Eye (tissue), 1 donor: ENCODE results near the gene RAVER2.
"Not testable (repeated sequence)": the region's sequence is repeated elsewhere in the genome, so short reads cannot be mapped to it uniquely, and the experiment has no call there.

Experiments
- DNase-seq: peaks from one replicate; pipeline ENCODE4 v3.0.0-alpha.2; 2015

RAVER2 gene

DNA sequence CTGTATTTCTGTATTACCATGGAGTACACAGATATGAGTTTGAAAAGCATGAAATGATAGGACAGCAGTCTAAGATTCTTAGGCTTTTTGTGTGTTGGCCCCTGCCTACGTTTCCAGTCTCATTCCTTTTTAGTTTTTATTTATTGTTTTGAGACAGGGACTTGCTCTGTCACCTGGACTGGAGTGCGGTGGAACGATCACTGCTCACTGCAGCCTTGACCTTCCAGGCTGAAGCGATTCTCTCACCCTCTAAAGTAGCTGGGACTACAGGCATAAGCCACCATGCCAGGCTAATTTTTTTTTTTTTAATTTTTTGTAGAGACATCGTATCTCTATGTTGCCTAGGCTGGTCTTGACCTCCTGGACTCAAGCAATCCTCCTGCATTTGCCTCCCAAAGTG is 3.8 kb downstream of the RAVER2 start:
- no peak for DNase-seq

DNA sequence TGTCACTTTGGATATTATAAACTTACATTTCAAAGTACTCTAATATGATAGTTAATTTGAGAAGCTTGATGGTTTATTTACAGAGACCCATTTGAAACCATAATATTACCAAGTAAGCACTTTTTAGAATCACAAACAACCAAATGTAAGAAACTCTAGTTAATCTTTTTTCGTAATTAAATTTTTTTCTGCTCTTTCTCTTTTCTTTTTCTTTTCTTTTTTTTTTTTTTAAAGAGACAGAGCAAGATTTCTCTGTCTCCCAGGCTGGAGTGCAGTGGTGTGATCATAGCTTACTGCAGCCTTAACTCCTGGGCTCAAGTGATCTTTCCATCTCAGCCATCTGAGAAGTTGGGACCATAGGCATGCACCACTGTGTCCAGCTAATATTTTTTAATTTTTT is 5.2 kb downstream of the RAVER2 start:
- DNase-seq = no peak

DNA sequence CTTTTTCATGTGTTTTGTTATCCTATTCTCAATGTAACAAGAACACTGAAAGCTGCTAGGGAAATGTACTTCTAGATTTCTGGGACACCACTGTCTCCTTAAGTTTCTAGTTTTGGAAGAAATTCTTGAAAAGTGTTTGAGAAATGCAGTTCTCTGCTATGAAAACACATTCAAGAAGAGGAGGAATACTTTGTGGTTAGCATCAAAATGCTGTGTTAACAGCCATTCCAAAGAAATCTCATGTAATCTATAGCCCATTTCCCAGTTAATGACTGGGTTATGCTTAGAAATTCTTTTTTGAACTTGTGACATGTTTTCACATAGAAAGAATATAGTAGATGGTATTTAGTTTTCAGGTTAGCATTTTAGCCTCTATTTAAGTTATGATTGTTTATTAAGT is 6.0 kb downstream of the RAVER2 start:
- no peak for DNase-seq

DNA sequence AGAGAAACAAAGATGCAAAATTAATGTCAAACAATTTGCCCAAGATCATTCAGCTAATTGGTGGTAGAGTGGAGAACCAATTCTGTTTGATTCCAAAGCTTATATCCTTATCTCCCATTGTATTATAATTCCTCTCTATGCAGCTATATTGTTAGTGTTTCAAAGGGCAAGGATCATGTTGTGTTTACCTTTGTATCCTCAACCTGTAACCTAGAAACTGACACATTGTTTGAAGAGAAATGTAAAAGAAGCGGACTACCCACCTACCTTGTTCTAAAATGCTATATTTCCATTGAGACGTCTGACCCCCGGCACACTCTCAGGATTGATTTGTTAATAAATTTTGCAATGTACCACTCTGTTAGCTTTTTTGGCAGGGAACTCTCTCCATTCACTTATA is 9.3 kb downstream of the RAVER2 start:
- DNase-seq = no peak

DNA sequence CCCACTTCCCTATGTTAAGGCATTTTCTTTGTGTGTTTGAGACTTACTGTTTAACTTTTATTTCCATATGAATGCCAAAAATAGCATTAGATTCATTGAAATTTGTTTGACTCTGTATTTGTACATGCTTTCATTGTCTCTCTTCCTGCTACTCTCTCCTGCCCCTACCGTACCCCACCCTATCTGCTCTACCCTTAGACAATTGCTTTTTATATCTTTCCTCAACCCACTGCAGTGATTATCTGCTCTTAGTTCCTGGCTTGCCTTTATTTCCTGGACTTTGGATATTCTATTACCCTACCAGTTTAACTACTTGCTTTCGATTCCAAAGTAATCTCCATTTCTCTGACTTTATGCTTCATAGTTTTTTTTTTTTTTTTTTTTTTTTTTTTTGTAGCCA is 10.5 kb downstream of the RAVER2 start:
- no peak for DNase-seq

DNA sequence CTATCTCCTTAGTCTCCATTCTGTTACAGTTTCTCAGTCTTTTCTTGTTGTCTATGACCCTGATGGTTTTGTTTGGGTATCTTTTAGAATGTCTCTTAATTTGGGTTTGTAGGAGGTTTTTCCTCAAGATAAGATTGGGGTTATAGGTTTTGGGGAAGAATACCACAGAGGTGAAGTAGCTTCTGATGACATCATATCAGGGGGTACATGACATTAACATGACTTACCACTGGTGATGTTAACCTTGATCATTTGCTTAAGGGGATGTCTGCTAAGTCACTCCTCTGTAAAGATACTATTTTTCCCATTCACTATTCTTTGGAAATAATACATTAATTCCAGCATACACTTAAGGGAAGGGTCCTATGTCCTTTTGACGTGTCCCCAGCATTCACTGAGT is 11.9 kb downstream of the RAVER2 start:
- DNase-seq = no peak

DNA sequence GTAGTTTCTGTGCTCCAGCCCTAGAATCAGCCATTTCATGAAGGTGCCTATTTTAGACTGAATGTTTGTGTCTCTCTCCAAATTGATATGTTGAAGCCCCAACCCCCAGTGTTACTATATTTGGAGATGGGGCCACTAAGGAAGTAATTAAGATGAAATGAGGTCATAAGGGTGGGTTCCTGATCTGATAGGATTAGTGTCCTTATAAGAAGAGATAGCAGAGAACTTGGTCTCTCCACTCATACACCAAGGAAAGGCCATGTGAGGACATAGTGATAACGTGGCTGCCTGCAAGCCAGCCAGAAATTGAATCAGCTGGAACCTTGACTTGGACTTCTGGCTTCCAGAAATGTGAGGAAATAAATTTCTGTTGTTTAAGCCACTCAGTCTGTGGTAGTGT is 12.3 kb downstream of the RAVER2 start:
- no peak for DNase-seq

DNA sequence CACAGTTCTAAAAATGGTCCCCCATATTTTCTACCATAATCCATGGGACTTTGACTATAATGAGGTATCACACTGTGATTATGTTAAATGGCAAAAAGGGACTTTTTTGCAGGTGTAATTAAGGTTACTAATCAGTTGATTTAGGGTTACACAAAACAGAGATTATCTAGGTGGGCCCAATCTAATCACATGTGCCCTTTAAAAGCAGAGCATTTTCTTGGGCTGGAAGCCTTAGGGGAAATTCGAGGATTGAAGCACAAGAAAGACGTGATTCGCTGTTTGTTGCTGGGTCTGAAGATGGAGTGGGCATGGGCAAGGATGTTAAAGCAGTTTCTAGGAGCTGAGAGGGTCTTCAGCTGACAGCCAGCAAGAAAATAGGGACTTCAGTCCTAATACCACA is 13.4 kb downstream of the RAVER2 start:
- DNase-seq = no peak

DNA sequence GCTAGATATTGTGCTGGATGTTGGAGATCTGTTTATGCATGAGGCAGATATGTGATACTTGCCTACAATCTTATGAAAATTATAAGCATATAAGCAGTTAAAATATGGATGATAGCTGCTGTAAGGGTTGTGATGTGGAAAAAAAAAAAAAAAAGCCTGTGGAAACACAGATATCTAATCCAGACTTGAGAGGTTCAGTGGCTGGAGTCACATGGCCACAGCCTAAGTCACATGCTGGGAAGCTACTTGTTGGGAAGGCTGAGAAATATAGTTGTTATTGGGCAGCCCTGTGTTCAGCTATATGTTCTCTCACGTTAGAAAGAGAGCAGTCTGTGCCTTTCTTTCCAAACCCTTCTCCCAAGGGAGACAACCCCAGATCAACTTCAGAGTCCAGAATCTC is 15.1 kb downstream of the RAVER2 start:
- DNase-seq = no peak

DNA sequence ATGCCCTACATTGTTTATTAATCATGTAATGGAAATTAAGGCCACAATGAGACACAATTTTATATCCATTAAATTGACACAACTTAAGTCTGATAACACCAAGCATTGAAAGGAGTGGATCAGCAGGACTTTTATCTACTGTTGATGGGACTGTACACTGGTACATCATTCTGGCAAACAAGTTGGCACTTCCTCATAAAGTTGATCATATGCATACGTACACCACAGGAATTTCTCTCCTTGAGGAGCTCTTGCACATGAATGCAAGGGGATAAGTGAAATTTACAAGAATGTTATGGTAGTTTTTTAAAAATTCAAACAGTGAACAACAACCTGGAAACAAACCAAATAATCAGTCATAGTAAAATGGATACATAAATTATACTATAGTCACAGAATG is 20.1 kb downstream of the RAVER2 start:
- no peak for DNase-seq

DNA sequence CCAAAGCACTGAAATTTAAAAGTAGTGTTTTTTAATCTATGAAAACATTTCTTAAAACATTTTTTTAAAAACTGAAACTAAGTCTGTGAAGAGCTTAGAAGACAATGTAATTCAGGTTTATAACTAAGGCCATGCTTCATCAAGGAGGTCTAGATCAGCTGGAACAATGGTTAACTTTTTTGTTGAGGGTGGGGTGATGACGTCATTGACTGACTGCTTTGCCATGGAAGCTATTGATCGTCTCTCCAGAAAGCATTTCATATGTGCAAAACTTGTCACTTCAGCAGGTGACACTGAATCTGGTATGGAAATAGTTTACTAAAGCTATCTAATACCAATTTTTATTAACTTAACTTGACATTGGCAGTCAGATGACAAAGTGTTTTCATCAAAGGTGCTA is 21.0 kb downstream of the RAVER2 start:
- DNase-seq = no peak

DNA sequence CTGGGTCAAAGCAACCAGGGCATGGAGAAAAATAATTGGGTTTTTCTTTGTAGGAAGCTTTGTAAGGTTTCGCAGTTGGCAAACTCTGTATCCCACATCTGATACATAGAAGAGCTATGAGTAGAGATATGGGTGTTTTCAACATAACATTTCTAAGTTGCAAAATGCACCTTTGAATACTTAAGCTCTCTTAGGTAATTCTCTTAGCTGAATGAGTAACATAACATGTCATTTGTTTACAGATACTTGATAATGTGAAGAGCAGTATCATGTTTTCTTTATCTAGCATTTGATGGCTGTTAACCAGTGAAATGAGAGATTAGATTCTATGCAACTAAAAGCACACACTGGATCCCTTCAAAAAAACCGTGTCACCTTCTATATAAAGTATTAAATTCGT is 21.6 kb downstream of the RAVER2 start:
- no peak for DNase-seq

DNA sequence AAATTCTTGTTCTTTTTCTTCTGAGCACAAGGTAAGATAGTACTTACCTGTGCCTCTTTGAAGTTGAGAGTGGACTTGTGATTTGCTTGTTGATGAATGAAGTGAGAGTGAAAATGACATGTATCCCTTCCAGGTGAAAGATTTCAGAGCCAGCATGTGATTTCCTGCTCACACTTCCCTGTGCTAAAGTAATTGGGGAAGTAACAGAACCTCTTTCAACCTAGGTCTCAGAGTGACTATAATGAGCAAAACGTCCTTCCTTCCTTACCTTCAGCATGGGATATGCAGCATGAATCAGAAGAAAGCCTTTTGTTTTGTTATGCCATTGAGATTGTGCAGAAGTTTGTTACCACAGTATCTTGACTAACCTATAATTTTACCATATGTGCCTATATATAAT is 24.6 kb downstream of the RAVER2 start:
- DNase-seq = no peak

DNA sequence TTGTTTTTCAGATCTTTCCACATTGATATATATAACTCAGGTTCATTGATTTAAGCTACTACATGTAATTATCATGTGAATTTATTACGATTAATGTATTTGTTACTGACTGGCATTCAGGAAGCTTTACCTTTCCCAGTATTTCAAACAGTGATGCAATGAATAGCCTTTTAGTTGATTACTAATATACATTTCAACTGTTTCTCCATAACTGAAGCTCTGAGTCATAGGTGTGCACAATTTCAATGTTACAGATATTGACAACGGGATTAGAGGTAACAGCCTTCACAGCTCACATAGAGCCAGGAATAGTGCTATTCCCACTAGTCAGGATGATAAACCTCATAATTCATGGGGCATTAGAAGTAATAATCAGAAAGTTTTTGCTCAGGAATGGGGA is 25.1 kb downstream of the RAVER2 start:
- DNase-seq = no peak

DNA sequence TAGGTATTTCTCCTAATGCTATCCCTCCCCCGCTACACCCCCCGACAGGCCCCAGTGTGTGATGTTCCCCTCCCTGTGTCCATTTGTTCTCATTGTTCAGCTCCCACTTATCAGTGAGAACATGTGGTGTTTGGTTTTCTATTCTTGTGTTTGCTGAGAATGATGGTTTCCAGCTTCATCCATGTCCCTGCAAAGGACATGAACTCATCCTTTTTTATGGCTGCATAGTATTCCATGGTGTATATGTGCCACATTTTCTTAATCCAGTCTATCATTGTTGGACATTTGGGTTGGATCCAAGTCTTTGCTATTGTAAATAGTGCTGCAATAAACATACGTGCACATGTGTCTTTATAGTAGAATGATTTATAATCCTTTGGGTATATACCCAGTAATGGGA is 28.4 kb downstream of the RAVER2 start:
- not testable (repeated sequence) for DNase-seq

DNA sequence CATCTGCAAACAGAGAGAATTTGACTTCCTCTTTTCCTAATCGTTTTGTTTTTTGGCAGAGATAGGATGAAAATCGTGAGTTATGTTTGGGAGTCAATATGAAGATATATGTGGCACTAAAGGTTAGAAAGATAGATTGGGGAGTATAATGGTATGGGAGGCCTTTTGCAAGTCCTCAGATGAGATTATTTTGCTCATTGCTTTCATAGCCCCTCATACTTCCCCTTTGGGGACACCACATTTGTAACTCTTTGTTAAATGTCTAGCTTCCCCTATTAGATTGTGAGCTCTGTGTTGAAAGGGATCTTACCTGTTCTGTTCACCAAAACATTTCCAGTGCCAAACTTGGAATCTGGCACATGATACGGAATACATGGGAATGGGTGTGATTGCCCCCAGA is 30.2 kb downstream of the RAVER2 start:
- DNase-seq = no peak

DNA sequence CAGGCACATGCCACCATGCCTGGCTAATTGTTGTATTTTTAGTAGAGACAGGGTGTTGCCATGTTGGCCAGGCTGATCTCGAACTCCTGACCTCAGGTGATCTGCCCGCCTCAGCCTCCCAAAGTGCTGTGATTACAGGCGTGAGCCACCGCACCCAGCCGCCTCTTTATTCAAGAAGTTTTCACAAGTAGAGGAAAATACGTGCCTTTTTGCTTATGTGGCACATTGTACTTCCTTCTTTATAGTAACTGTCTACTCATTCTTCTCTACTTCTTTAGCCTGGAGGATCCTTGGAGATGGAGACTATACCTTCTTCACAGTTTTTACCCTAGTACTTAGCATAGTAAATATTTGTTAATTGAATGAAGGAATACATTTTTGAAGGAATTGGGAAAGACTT is 37.2 kb downstream of the RAVER2 start:
- DNase-seq = not testable (repeated sequence)

DNA sequence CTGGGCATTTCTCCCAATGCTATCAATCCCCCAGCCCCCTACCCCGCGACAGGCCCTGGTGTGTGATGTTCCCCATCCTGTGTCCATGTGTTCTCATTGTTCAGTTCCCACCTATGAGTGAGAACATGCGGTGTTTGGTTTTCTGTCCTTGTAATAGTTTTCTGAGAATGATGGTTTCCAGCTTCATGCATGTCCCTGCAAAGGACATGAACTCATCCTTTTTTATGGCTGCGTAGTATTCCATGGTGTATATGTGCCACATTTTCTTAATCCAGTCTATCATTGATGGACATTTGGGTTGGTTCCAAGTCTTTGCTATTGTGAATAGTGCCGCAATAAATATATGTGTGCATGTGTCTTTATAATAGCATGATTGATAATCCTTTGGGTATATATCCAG is 38.0 kb downstream of the RAVER2 start:
- not testable (repeated sequence) for DNase-seq

DNA sequence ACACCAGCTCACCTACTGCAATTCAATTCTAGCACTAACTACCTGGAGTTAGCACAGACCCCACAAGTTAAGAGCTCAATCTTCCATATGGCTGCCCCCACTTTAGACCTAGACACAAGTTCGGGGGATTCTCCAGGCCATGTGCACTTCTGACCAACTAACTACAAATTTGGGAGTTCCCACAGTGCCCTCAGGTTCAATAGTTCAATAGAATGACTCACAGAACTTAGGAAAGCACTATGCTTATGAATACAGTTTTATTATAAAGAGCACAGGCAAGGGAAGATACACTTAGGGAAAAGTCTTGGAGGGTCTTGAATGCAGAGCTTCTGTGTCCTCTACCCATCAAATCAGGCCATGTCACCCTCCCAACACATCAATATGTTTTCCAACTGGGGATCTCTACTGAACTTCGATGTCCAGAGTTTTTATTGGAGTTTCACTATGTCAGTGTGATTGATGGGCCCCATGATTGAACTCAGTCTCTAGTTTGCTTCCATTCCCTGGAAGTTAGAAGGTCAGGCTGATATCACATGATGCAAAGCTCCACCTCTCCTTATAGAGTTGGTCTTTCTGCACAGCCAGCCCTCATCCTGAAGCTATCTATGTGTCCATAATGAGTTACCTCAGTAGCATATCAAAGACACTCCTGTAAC is 46.1 kb downstream of the RAVER2 start:
- DNase-seq = no peak

DNA sequence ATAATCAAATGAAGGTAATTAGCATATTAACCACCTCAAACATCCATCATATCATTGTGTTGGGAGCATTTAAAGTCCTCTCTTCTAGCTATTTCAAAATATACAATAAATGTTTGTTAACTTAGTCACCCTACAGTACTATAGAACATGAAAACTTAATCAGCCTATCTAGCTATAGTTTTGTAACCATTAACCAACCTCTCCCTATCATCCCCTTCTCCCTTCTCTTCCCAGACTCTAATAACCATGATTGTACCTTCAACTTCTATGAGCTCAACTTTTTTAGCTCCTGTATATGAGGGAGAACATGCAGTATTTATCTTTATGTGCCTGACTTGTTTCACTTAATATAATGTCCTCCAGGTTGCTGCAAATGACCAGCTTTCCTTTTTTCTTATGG is 54.0 kb downstream of the RAVER2 start:
- no peak for DNase-seq

DNA sequence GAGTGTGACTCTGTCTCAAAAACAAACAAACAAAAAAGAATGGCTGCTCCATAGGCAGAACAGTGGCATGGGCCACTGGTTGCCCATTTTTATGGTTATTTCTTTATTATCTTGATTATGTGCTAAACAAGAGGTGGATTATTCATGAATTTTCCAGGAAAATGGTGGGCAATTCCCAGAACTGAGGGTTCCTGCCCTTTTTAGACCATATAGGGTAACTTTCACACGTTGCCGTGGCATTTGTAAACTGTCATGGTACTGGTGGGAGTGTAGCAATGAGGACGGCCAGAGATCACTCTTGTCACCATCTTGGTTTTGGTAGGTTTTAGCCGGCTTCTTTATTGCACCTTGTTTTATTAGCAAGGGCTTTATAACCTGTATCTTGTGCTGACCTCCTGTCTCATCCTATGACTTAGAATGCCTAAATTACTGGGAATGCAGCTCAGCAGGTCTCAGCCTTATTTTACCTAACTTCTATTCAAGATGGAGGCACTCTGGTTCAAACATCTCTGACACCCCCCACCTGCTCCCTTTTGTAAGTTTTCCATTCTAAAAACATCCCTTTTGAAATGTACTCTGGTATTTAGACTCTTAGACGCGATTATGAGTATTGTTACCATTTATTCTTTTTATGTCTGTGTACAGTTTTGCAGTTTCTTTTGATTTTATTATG is 57.1 kb downstream of the RAVER2 start:
- no peak for DNase-seq

DNA sequence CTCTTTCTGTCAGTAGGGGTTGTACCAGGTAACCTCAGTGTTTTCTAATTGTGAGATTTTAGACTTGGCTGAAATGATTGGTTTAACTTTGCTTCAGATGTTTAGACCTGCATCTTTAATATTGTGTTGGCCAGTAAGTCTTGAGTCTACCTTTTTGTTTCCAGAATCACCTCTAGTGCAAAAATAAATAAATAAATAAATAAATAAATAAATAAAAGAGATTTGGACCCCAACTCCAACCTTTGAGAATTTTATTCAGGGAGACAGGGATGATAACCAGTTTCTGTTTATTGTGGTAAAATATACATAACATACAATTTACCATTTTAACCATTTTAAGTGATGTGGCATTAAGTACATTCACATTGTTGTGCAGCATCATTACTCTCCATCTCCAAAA is 64.4 kb downstream of the RAVER2 start:
- DNase-seq = no peak

DNA sequence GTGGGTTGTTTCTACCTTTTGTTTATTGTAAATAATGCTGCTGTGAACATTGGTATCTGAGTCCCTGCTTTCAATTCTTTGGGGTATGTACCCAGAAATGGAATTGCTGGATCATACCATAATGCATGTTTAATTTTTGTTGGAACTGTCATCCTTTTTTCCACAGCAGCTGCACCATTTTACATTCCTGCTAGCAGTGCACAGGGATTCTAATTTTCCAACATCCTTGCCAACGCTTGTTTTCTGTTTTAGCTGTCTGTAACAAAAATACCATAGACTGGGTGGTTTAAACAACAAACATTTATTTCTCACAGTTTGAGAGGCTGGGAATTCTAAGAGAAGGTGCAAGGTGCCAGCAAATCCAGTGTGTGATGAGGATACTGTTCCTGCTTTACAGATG is 65.1 kb downstream of the RAVER2 start:
- DNase-seq = no peak

DNA sequence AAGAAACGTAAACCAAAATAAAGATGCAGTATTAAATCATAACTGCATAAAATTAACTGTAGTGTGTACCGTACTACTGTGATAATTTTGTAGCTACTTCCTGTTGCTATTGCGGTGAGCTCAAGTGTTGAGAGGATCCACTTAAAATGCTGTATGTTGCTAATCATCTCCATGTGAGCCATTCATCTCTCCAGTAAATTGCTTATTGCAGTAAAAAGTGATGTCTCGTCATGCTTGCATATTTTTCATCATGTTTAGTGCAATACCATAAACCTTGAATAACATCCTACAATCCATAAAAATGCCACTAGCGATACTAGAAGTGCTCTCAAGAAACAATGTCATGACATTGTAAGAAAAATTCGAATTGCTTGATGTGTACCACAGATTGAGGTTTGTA is 66.3 kb downstream of the RAVER2 start:
- no peak for DNase-seq

DNA sequence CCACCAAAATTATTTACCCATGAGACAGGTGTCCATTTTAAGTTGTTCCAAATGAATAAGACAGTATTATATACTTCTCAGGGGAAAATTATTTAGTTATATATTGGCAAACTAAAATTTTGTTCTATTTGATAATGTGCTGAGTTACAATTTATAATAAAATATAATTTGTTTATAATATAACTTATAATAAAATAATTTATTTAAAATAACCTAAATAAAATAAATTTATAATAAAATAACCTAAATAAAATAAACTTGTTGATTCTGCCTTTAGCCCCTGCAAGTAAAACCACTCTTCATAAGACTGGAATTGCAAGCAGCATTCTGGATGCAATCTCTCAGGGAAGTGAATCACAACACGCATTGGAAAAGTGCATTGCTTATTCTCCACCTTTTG is 69.6 kb downstream of the RAVER2 start:
- no peak for DNase-seq
